Activated effector memory CD4-positive, alpha-beta T cell treated with Interleukin-2 at 50 U/mL for 16 hours (primary cell): Measurements from ENCODE around the gene SMYD5.

Experiments used
- DNase-seq: peaks from one replicate; pipeline ENCODE4 v3.0.0-alpha.2; 2020

Gene SMYD5

GRCh38 chr2:73243884-73244570 is 30.0 kb downstream of the SMYD5 start:
- DNase-seq: no peak

GRCh38 chr2:73244580-73244979 is 30.5 kb downstream of the SMYD5 start:
- DNase-seq: no peak

GRCh38 chr2:73246850-73247249 is 32.8 kb downstream of the SMYD5 start:
- no peak for DNase-seq

- DNase-seq: no peak
Observed at GRCh38 chr2:73249636-73250035, 35.6 kb downstream of the SMYD5 start.

- no peak for DNase-seq
Observed at GRCh38 chr2:73250872-73251846, 37.1 kb downstream of the SMYD5 start.

- DNase-seq: no peak
Observed at GRCh38 chr2:73252238-73253027, 38.4 kb downstream of the SMYD5 start.

GRCh38 chr2:73253400-73253799 is 39.4 kb downstream of the SMYD5 start:
- DNase-seq: no peak

GRCh38 chr2:73253901-73254300 is 39.9 kb downstream of the SMYD5 start:
- no peak for DNase-seq

- no peak for DNase-seq
Observed at GRCh38 chr2:73254343-73255006, 40.4 kb downstream of the SMYD5 start.

GRCh38 chr2:73255007-73255644 is 41.1 kb downstream of the SMYD5 start:
- no peak for DNase-seq

GRCh38 chr2:73255907-73256617 is 42.0 kb downstream of the SMYD5 start:
- DNase-seq: no peak

- DNase-seq: no peak
Observed at GRCh38 chr2:73256618-73256922, 42.5 kb downstream of the SMYD5 start.

GRCh38 chr2:73257021-73257420 is 43.0 kb downstream of the SMYD5 start:
- no peak for DNase-seq

- DNase-seq: peak; percentile 14
Observed at GRCh38 chr2:73257425-73258125, 43.5 kb downstream of the SMYD5 start.

- no peak for DNase-seq
Observed at GRCh38 chr2:73258186-73258912, 44.3 kb downstream of the SMYD5 start.

- no peak for DNase-seq
Observed at GRCh38 chr2:73258913-73259215, 44.8 kb downstream of the SMYD5 start.

GRCh38 chr2:73259276-73259675 is 45.2 kb downstream of the SMYD5 start:
- DNase-seq: no peak

GRCh38 chr2:73259704-73260337 is 45.8 kb downstream of the SMYD5 start:
- DNase-seq: no peak

GRCh38 chr2:73260338-73260984 is 46.4 kb downstream of the SMYD5 start:
- DNase-seq: no peak
